Activated naive CD4-positive, alpha-beta T cell (primary cell): ENCODE data around the gene RNF38.

Source experiments
- DNase-seq, 4 experiments: peaks; one replicate each; lab custom pipeline; 2025; lab: John Stamatoyannopoulos, UW

RNF38 gene

GRCh38 chr9:36293171-36293570, 106.9 kb downstream of the RNF38 start:
- DNase-seq, result no peak

GRCh38 chr9:36292641-36293040, 107.4 kb downstream of the RNF38 start:
- DNase-seq, result no peak

GRCh38 chr9:36290996-36291395, 109.1 kb downstream of the RNF38 start:
- no peak for DNase-seq

GRCh38 chr9:36289836-36290435, 110.1 kb downstream of the RNF38 start:
- no peak for DNase-seq

- no peak for DNase-seq
Measured at GRCh38 chr9:36288070-36288469, 112.0 kb downstream of the RNF38 start.
